DOHH2 (cell line): ENCODE data around the gene SRXN1.

Source experiments
- EZH2phosphoT487 ChIP-seq: fragments of 200-600 bp; sonication (generic); IDR thresholded peaks from 2 replicates; pipeline ENCODE4 v1.6.1; 2017; ENCODE audit warnings: borderline replicate concordance, mild to moderate bottlenecking, antibody characterized with exemption, low read length, moderate library complexity, mixed read lengths
- TF ChIP-seq, protein P1 (sequence below): fragments of 200-600 bp; sonication (generic); IDR thresholded peaks from one replicate; pipeline ENCODE4 v1.5.1; 2014; ENCODE audit warnings: antibody characterized with exemption, mild to moderate bottlenecking, low read depth, low read length; ENCODE audit not compliant: poor library complexity, severe bottlenecking

DNA sequence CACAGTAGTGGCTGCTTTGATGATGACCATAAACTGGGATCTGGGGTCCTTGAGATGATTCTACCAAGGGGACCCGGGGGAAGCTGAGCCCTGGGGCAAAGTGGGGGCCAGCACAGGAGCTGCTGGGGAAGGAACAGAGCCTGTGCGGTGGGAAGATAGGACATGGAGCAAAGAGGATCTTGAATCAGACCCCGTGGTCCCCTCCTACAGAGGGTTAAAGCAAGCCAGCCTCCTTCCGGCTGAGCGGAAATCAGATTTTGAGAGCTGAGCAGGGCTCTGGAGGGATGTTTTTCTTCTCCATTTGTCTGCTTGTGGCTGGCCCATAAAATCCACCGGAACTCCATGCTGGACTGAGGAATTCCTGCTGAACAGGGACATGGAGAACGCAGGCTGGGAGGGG, 32.8 kb downstream of the SRXN1 start:
- TF ChIP-seq, protein P1, sequence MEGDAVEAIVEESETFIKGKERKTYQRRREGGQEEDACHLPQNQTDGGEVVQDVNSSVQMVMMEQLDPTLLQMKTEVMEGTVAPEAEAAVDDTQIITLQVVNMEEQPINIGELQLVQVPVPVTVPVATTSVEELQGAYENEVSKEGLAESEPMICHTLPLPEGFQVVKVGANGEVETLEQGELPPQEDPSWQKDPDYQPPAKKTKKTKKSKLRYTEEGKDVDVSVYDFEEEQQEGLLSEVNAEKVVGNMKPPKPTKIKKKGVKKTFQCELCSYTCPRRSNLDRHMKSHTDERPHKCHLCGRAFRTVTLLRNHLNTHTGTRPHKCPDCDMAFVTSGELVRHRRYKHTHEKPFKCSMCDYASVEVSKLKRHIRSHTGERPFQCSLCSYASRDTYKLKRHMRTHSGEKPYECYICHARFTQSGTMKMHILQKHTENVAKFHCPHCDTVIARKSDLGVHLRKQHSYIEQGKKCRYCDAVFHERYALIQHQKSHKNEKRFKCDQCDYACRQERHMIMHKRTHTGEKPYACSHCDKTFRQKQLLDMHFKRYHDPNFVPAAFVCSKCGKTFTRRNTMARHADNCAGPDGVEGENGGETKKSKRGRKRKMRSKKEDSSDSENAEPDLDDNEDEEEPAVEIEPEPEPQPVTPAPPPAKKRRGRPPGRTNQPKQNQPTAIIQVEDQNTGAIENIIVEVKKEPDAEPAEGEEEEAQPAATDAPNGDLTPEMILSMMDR = no peak
- no peak for TF ChIP-seq EZH2phosphoT487
